ENCODE data around the gene CNTNAP2. TPM values are rescaled to one million over a fixed set of nuclear protein-coding genes. Genes with fewer than 3 reads are reported as not detected.

CNTNAP2 gene
- total and polyA plus RNA-seq, 2 of the 8 experiments (the other 6 are each of a cell fraction or from before 2014, with no cell fraction given), result 27.9 to 71.0 TPM

- ChIA-PET CTCF (ENCODE audit: partially characterized antibody) (no interaction called here), POLR2A (ENCODE audit: partially characterized antibody) (no interaction called here)
- 92% methylated on average over 2 of the region's 2 CpGs; no CpG with 5 or more reads in 1 of the 2 experiments for WGBS, 2 experiments (ENCODE audit: extremely low coverage in 1 of 2, insufficient coverage in 1 of 2, insufficient read length in 1 of 2, insufficient replicate concordance in 2 of 2, low coverage in 1 of 2, low lambda C conversion rate in 2 of 2, missing lambda C conversion rate in 1 of 2)
- TF ChIP-seq MAX (IDR thresholded peaks at IDR 0.05) (no peak), TCF12 (IDR thresholded peaks at IDR 0.05; ENCODE audit: low read depth, low read length) (no peak), MAFK (IDR thresholded peaks at IDR 0.05; ENCODE audit: low read depth, low read length) (no peak), CBX8 (IDR thresholded peaks at IDR 0.05; ENCODE audit: borderline replicate concordance, low read depth, low read length) (no peak), SRF (IDR thresholded peaks at IDR 0.05; ENCODE audit: low read depth, low read length) (no peak), POLR2A (IDR thresholded peaks at IDR 0.05; ENCODE audit: control extremely low read depth in 1 of 2, low read depth in 2 of 2, low read length in 2 of 2) (no peak), SP1 (IDR thresholded peaks at IDR 0.05; ENCODE audit: low read depth, low read length) (no peak), YY1 (IDR thresholded peaks at IDR 0.05; ENCODE audit: low read depth, low read length) (no peak), SAP30 (IDR thresholded peaks at IDR 0.05; ENCODE audit: insufficient read depth, insufficient replicate concordance, low read length) (no peak), BRCA1 (IDR thresholded peaks at IDR 0.05; ENCODE audit: low read depth, low read length) (no peak), PHF8 (conservative IDR thresholded peaks at IDR 0.05; ENCODE audit: low read depth, low read length) (no peak), SUZ12 (IDR thresholded peaks at IDR 0.05; ENCODE audit: low read length) (no peak)
- TF ChIP-seq, protein P1, sequence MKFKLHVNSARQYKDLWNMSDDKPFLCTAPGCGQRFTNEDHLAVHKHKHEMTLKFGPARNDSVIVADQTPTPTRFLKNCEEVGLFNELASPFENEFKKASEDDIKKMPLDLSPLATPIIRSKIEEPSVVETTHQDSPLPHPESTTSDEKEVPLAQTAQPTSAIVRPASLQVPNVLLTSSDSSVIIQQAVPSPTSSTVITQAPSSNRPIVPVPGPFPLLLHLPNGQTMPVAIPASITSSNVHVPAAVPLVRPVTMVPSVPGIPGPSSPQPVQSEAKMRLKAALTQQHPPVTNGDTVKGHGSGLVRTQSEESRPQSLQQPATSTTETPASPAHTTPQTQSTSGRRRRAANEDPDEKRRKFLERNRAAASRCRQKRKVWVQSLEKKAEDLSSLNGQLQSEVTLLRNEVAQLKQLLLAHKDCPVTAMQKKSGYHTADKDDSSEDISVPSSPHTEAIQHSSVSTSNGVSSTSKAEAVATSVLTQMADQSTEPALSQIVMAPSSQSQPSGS (IDR thresholded peaks at IDR 0.05; ENCODE audit: low read length), result no peak
Observed at GRCh38 chr7:146388928-146389327, 272.3 kb downstream of the CNTNAP2 start.

More at GRCh38 chr7:146388928-146389327, 272.3 kb downstream of the CNTNAP2 start:
- Histone ChIP-seq H4K5ac (ENCODE audit: insufficient read length, low read depth, low read length) (no peak overlapping the region), H3K14ac (ENCODE audit: insufficient read length) (no peak overlapping the region), H3K23ac (ENCODE audit: insufficient read length) (no peak overlapping the region), H3K4me1 (replicated peaks in 1 of 4; ENCODE audit: control insufficient read depth in 3 of 4, insufficient read depth in 4 of 4, low read length in 3 of 4) (no peaks in the 10 kb centered on the region), H3K4me3 (ENCODE audit: extremely low read depth in 1 of 4, insufficient read depth in 2 of 4, low read depth in 3 of 4, low read length in 4 of 4) (no peak overlapping the region), H3K79me1 (ENCODE audit: low read depth, low read length) (no peaks in the 10 kb centered on the region), H3K79me2 (ENCODE audit: control insufficient read depth in 1 of 2, insufficient read depth in 2 of 2, low read length in 2 of 2) (no peaks in the 10 kb centered on the region), H3K27me3 (replicated peaks in 1 of 4; ENCODE audit: control insufficient read depth in 3 of 4, extremely low read depth in 1 of 4, insufficient read depth in 3 of 4, low read length in 3 of 4) (no peaks in the 10 kb centered on the region), H3K36me3 (ENCODE audit: control insufficient read depth in 2 of 4, insufficient read depth in 4 of 4, low read length in 3 of 4) (no peaks in the 10 kb centered on the region), H3K4me2 (ENCODE audit: insufficient read depth in 1 of 2, low read depth in 2 of 2, low read length in 2 of 2) (no peak overlapping the region), H3K9me3 (ENCODE audit: insufficient read depth in 2 of 2, low read depth in 1 of 2, low read length in 1 of 2) (no peaks in the 10 kb centered on the region), H2AFZ (ENCODE audit: low read length) (0 out of 2 replicates have a peak overlapping the region, but pooled peaks have one; percentile 32), H4K20me1 (replicated peaks in 1 of 2; ENCODE audit: control insufficient read depth in 1 of 2, insufficient read depth in 2 of 2, low read length in 2 of 2) (no peaks in the 10 kb centered on the region), H3K18ac (ENCODE audit: extremely low read depth, low read length) (no peak overlapping the region), H2BK120ac (replicated peaks; ENCODE audit: low read depth, low read length) (no peak overlapping the region), H2BK12ac (ENCODE audit: low read depth, low read length) (no peak overlapping the region), H2BK5ac (ENCODE audit: low read depth, low read length) (no peak overlapping the region), H2BK20ac (ENCODE audit: low read length) (no peak overlapping the region), H3K56ac (replicated peaks; ENCODE audit: insufficient read length, low read depth, low read length) (no peak overlapping the region), H4K8ac (ENCODE audit: extremely low read depth, insufficient read depth, low read length) (no peak overlapping the region), H3K27ac (ENCODE audit: low read depth, low read length) (no peak overlapping the region), H2BK15ac (ENCODE audit: low read length) (no peak overlapping the region), H3K23me2 (ENCODE audit: low read depth, low read length) (no peaks in the 10 kb centered on the region), H2AK5ac (ENCODE audit: low read depth, low read length) (no peak overlapping the region), H4K91ac (replicated peaks; ENCODE audit: insufficient read length, low read length) (no peak overlapping the region), H3K9ac (replicated peaks in 1 of 4; ENCODE audit: extremely low read depth in 1 of 4, low read depth in 3 of 4, low read length in 3 of 4) (no peak overlapping the region), H3K4ac (replicated peaks; ENCODE audit: insufficient read length, low read depth, low read length) (no peak overlapping the region)
- DNase-seq (ENCODE audit: low read depth in 1 of 2, low spot score in 2 of 2) (no peak), FAIRE-seq (no peak)
